IPS-11a (cell line): ENCODE measurements around the gene RNF208.

ENCODE experiments used
- H3K4me3 ChIP-seq: one replicate; pipeline ENCODE4 v1.5.1; 2013; ENCODE audit warnings: low read depth, low read length, control low read depth

RNF208 gene

DNA sequence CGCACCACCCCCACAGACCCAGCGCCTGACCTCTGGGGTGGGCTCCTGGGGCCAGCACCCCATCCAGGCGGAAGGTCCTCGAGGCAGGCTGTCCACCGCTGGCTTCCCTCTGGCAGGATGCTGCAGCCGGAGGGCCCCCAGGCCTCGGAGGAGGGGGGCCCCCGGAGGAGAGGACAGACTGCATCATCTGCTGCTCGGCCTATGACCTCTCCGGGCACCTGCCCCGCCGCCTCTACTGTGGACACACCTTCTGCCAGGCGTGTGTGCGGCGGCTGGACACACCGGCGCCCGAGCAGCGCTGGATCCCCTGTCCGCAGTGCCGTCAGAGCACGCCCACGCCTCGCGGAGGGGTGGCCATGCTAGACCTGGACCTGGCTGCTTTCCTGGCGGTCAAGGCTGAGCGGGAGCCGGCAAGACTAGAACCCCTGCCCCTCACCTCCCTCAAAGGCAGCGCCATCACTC lies 6.5 kb upstream of the RNF208 start:
- no peak overlapping the region for H3K4me3 ChIP-seq

DNA sequence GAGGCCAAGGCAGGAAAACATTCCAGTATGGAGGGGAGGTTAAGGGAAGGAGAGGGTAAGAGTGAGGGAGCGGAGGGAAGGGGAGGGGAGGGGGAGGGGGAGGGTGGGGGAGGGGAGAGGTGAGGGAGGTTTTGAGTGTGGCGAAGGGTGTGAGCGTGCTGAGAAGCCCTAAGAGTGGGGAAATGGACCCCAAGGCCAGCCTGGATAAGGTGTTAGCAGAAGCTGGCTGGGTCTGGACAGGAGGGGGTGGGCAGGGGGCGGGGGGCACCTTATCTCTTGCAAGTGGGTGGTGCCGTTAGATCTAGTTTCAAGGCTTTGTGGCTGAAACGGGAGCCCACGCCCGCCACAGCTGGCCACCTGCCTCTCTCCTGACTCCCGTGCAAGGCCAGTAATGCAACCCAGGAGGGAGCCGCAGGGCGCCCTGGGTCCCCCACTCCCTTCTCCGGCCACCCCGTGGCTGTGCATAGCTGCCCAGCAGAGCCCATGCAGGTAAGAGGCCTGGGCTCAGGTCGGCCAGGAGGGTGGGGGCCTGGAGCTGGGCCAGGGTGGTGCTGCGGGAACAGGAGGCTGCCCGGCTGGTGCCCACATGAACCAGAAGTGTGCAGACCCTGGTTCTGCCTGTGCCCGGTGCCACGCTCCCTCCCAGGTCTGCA lies 5.9 kb upstream of the RNF208 start:
- H3K4me3 ChIP-seq, result no peak overlapping the region

DNA sequence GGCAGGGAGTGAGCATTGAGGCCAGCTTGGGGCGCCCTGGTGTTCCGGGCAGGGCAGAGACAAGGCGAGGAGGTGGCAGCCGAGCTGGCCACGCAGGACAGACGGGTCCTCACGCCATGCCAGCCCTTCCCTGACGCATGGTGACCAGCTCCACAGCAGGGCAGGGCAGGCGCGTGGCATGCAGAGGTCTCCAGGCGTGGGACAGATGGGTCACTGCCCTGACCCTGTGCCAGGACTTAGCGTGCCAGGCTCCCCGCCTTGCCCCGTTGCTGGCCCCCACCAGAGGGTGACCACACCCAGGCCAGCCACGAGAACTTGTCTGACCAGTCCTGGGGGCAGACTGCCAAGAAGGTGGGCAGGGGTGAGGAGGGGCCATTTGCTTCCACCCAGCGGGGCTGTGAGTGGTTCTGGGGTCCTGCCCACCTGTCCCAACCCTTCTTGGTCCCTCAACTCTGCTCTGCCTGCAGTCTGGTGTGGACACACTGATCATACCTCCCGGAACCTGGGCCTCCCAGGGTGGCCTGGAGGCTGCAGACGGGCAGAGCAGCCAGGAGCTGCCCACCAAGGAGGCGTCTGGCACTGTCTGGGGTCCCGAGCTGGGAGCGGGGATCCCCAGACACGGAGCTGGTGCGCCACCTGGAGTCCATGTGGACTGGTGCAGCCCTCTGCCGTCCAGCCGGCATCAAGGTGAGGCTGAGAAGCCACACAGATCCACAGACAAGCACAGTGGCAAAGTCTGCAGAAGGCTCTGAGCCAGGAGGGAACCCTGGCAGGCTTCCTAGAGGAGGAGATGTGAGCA lies 5.2 kb upstream of the RNF208 start, which contains the start of gene RNF224:
Gene RNF224, plus strand, starts transcription at position 449 of the 799 bp plus-strand sequence. CDS start 834 bp downstream, outside the sequence.
- no peak within 1 kb of the TSS for H3K4me3 ChIP-seq

DNA sequence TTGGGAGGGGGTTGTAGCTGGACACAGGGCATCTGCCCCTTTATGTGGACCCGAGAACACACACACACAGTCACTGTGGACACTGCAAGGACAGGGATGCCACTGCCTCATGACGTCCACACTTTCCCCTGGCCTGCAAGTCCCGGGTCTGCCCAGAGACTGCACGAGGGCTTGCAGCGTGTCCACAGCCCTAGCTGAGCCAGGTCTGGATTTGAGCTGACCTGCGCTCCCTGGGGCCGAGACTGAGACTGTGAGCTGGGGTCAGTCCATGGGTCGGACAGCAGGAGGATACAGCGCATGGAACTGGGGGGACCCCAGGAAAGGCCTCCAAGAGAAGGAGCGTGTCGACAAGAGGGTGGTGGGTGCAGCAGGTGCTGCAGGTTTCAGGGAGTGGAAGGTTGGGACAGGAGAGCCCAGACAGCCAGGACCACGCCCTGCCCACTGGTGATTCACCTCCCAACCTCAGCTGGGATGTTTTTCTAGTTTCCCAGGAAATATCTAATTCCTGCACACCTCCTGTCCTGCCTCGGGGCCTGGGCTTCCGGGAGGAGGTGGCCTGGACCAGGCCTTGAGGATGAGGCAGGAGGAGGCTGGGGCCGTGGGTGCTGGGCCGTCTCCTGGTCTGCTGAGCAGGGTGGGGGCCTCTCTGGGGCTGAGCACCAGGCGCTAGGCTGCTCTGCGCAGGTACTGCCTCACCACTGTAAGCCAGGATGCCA lies 4.5 kb upstream of the RNF208 start:
- no peak overlapping the region for H3K4me3 ChIP-seq

DNA sequence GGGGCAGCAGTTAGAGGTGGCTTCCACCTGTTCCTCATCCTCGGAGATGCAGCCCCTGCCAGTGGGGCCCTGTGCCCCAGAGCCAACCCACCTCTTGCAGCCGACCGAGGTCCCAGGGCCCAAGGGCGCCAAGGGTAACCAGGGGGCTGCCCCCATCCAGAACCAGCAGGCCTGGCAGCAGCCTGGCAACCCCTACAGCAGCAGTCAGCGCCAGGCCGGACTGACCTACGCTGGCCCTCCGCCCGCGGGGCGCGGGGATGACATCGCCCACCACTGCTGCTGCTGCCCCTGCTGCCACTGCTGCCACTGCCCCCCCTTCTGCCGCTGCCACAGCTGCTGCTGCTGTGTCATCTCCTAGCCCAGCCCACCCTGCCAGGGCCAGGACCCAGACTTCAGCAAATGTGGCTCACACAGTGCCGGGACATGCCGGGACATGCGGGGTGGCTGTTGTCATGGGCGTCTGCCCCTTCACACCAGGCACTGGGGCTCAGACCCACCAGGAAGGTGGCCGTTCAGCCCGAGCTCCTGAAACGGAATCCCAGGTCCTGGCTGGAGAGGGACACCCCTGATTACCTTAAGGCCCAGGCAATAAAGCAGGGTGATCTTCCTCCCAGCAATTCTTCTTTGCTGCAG lies 3.8 kb upstream of the RNF208 start:
- H3K4me3 ChIP-seq, result no peak overlapping the region

DNA sequence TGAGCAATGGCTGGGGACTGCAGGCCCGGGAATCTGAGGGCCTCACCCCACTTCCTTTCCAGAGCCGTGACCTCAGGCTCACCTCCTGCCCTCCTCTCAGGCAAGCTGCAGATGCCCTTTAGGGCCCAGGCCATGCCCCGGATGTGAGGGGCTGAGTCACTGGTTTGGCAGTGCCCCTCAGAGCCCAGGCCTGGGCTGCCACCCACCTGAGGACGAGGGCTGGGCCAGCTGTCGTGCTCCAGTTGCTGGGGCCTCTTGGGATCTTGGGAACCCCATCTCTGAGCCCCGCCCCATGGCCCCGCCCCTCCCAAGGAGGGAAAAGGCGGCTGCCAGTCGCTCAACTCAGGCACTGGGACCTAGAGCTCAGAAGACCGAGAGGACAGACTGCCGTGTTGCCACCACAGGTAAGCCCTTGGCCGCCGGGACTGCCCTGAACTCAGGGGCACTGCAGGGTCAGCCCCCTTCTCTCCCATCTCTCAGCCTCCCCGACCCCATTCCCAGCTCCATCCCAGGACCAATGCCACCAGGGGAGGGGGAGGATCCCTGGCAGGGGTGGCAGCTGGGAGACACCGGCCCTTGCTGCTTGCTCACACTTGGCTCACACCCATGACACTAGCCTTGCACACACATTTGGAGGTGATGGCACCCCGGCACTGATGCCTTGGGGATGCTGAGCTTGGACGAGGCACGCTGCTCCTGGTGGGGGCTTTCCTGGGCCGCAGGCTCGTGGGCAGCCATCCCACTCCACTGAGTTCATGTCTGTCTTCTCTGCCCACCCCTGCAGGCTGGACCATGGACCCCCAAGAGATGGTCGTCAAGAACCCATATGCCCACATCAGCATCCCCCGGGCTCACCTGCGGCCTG lies 3.0 kb upstream of the RNF208 start, which contains the start of gene CYSRT1:
Gene CYSRT1, plus strand, starts transcription at position 345 of the 865 bp plus-strand sequence. Its CDS starts 448 bp downstream, at position 793.
- peak within 1 kb of the TSS; percentile 81 for H3K4me3 ChIP-seq

DNA sequence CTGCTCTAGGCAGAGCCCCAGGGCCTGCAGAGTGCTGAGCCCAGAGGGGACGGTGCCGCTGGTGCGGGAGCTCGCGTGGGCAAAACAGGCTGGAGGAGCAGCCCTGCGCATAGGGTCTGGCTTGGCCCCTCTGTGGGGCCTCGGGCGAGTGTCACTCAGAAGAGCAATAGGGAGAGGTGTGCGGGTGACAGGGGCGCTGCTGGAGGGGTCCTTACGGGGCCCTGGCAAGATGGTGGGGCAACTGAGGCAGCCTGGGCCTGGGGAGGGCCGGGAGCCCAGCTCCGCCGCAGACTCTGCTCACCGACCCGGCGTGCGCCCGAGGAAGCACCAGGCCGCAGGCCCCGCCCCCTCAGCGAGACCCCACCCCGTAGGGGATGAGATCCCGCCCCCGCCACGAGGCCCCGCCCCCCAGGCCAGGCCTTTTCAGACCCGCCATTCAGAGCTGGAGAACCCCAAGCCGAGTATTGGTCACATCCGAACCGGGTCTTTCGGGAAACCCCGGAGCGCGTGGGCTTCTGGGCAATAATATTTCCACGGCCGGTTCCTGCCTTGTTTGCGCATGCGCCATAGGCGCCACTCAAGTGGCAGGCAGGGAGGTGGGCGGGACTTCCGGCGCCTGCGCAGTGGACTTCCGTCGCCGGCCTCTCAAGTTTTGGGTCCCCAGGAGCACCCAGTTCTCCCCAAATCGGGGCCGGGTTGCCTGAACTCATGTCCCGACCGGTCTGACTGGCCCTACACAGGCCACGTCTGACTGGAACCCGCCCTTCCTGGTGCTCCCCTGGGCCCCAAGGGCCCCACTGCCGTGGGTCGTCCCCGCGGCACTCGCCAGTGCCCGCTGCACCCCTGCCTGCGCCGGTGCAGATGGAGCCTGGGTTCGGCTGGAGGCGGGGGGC lies 1.3 kb upstream of the RNF208 start:
- H3K4me3 ChIP-seq, result peak overlapping the region; percentile 81

DNA sequence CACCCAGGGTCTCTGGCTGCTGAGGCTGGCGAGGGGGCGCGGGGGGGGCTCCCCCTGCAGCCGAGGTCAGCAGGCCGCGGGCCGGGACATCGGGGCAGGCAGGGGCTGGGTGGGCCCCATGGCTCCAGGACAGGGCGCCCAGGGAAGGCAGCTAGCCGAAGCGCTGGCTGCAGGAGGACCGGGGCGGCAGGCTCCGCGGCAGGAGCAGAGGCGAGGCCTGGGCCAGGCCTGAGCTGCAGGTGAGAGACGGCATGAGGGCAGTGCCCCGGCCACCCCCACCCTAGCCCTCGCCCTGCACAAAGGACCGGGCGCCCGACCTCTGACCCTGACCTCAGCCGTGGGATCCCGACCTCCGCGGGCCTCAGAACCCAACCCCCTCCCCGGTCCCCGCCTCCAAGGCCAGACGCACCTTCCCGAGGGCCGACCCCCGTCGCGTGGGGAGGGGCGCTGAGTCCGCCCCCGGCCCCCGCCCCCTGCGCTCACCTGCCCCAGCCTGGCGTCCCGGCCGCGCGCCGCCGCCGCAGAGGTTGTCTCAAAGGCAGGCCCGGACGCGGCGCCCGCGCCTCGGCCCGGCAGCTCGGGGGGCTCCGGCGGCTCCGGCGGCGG lies 431 bp downstream of the RNF208 start:
- peak overlapping the region; percentile 24 for H3K4me3 ChIP-seq

DNA sequence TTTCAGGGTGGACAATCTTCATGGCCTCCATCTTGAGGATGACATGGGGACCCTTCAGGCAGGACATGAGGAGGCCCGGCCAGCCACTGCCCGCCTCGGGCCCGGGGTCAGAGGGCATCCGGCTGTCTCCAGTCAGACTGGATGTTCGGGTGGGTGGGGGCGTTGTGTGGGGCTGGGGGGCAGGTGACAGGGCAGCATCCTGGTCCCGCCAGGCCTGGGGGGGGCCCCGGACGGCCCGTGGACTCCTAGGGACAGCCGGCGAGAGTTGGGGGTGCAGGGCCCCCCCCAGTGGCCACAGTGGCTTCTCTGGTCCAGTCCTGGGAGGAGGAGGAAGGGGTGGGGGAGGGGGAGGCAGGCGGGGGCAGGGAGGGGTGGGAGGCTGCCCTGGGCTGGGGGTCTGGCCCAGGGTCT lies 940 bp downstream of the RNF208 start:
- no peak overlapping the region for H3K4me3 ChIP-seq

DNA sequence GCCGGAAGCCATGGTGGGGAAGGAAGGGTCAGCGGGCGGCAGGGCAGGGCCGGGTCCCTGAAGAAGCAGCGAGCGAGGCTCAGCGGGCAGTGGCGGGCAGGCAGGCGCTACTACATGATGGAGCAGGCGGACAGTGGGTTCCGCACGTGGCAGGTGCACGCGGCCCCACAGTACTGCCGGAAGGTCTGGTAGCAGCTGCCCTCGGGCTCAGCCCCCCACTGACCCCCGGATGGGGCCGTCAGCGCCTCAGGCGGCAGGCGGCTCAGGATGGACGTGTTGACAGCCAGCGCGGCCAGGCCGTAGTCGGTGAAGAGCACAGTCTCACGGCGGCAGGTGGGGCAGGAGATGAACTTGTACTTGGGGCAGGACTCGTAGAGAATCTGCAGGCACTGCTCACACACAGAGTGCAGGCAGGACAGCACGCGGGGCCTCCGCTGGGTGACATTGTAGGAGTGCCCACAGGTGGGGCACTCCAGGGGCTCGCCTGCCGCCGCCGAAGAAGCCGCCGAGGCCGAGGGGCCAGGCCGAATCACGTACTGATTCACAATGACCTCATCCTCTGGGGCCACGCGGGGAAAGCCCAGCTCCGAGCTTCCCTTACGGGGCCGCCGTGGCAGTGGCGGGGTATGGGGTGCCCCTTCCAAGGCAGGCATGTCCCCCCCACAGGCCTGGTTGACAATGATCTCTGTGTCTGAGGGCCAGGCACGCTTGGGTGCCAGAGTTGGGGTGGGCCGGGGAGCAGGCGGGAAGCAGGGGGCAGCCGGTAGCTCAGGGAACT lies 1.5 kb downstream of the RNF208 start:
- H3K4me3 ChIP-seq, result no peak overlapping the region

DNA sequence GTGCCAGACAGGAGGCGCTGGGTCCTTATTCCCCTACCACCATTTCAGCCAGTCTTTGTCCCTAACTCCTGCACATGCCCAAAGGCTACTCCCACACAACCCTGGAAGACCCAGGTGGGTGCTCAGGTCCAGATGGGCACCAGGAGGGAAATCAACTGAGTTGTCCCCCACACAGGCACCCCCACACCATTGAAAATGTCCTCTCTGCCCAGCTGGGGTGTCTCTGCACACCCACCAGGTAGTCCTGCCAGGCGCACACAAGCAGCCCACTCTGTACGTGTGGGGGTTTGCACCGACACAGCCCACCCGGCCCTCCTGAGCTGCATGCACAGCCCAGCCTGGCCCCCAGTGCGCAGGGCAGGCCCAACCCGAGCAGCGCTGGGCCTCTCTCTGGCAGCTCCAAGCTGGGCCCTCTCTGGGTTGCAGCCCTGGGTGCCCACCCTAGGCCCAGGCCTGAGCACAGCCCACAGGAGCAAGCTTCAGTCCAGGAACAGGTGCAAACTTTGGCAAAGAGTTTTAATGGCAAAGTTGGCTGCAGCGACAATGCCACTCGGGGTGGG lies 2.2 kb downstream of the RNF208 start:
- no peak overlapping the region for H3K4me3 ChIP-seq

DNA sequence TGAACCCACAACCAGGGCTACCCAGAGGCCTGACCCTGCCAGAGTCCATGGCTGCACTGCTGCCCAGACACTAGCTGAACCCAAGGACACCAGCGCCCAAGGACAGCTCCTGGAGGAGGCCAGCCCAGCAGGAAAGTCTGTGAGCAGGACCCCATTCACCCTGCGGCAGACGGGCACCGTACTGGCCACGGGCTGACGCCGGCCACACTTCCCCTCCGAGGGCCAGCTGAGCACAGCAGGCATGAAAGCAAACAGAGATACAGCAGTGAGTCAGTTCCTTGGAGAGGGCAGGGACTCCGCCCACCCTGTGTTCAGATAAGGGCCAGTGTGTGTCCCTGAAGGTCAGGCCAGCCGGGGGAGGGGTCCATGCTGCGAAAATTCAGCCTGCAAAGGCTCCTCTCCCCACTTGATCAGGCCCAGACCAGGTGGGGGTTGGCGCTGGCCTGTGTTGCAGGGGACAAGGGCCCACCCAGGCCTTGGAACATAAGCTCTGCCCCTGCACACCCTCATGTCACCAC lies 3.2 kb downstream of the RNF208 start:
- H3K4me3 ChIP-seq, result no peak overlapping the region

DNA sequence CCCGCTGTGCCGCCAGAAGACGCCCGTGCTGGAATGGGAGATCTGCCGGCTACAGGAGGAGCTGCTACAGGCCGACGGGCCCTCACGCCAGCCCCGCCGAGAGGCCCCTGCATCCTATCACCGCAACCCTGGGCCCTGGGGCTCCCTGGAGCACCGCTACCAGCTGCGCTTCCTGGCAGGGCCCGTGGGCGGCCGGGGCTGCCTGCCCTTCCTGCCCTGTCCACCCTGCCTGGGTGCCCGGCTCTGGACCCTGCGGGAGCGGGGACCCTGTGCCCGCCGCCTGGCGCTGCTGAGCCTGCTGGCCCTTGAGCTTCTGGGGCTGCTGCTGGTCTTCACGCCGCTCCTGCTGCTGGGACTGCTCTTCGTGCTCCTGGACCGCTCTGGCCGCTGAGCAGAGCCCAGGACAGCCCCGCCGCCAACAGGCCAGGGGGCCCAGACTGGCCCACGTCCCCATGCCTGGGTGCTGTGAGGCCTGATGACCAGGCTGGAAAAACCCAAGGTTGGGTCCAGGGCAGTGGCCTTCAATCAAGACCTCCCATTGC lies 3.8 kb downstream of the RNF208 start:
- no peak overlapping the region for H3K4me3 ChIP-seq

DNA sequence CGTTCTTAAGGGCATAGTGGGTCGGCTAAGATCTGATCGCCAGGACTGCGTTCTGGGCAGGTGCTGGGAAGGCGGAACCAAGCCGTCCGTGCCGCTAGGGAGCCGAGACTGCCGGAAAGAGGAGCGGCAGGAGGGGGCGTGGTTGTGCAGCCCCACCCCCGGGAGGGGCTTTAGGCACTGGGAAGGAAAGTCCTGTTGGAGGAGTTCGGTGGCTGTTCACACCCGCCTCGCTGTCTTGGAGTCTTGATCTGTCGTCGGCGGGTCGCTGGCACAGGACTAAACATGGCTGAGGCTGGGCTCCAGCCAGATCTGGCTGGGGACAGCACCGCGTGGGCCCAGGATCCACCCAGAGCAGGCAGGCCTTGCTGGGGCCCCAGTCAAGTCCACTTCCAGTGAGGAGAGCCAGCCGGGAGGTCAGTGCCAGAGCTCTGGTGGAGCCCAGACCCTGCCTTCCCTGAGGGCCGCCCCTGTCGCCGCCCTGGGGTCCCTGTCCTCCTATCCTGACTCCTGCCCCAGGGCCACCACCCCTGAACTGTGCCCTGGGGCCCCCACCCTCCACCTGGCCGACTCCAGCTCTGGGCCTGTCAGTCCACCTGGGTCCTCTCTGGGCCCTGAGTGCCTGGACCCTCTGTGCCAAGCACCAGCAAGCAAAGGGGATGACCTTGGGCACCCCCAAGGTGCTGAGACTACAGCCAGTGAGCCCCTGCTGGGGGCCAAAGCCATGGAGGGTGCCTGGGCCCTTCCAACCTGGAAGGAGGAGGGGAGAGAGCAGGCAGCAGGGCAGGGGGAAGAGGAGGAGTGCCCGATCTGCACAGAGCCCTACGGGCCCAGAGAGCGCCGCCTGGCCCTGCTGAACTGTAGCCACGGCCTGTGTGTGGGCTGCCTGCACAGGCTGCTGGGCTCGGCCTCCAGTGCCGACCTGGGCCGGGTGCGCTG lies 4.5 kb downstream of the RNF208 start:
- no peak overlapping the region for H3K4me3 ChIP-seq

DNA sequence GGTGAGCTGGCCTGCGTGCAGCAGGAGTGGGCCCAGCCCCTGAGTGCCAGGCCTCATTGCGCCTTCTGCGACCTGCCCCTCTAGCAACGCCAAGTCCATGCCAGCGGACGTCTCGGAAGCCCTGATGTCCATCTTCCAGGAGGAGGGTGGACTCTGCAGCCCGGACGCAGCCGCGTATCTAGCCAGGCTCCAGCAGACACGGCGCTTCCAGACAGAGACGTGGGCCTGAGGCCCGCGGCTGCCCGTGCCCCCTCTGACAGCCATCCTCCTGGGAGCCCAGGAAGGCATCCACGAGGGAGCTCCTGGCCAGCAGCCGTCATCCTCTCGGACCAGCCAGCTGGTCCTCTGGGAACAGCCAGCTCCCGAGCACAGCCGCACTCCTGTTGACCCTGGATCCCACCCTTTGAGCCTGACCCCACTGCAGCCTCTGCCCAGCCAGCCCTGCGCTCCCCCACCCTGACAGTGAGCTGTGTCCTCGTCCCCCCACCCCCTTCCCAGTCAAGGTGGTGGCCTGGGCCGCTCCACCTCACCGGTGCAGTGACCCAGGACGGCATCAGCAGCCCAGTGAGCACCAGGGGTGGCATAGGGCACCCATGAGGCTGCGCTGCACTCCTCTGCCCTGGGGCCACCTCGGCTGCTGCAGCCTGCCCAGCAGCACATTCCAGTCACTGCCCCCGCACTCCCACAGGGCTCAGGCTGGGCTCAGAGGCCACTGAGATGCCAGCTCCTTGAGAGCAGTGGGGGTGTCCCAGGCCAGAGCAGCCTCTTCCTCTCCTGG lies 5.7 kb downstream of the RNF208 start:
- H3K4me3 ChIP-seq, result no peak overlapping the region
